ENCODE measurements around the gene LEFTY2. TPM values are rescaled to one million over a fixed set of nuclear protein-coding genes. Genes with fewer than 3 reads are reported as not detected.
"Not testable (repeated sequence)": the region's sequence is repeated elsewhere in the genome, so short reads cannot be mapped to it uniquely, and the experiment has no call there.

The LEFTY2 gene, protein sequence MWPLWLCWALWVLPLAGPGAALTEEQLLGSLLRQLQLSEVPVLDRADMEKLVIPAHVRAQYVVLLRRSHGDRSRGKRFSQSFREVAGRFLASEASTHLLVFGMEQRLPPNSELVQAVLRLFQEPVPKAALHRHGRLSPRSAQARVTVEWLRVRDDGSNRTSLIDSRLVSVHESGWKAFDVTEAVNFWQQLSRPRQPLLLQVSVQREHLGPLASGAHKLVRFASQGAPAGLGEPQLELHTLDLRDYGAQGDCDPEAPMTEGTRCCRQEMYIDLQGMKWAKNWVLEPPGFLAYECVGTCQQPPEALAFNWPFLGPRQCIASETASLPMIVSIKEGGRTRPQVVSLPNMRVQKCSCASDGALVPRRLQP
- total RNA-seq (2014; rRNA removed; shearing (Covaris generic)): not detected in 2 replicates

- no peak for DNase-seq (ENCODE audit: low spot score)
Observed at GRCh38 chr1:225941187-225941941, at the start of gene LEFTY2. Gene LEFTY2 (minus strand): TSS chr1:225941220. CDS start chr1:225941140, 80 bp downstream.

DNA sequence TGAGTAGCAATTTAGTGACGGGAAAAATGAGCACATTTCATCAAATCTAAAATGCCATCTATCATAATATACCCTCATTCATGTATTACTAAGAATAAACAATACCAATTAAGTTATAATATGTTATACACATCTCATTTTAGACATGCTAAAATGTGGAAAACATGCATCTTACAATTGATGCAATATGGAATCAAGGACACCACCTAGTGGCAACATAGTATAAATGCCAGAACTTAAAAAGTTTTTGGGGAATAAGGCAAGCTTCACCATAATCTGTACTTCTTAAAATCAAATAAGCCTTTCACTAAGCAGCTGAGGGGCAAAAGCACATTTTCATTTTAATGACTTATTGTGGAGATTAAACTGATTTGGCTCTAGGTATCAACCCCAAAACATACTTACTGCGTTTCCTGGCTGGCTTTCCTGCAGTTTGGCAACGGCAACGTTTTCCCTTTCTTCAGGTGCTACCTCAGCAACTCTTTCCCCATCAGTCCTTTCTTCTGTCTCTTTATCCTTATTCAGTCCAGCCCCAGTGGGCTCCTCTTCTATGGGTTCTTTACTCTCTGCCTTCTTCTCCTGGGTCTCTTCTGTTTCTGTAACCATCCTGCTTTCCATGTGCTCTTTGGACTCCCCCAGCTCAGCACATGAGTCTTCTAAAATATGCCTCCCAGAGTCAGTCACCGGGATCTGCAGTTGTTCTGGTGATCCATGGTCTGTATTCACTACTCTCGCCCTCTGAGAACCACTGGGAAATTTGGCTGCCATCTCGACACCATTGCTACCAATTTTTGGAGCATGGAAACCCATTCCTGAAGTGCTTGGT, 46.7 kb upstream of the LEFTY2 start:
- peak; percentile 49 for DNase-seq (ENCODE audit: low spot score)

GRCh38 chr1:225981714-225982113, 40.7 kb upstream of the LEFTY2 start:
- DNase-seq (ENCODE audit: low spot score): no peak

- DNase-seq (ENCODE audit: low spot score): no peak
Observed at GRCh38 chr1:225980005-225980836, 39.2 kb upstream of the LEFTY2 start.

DNA sequence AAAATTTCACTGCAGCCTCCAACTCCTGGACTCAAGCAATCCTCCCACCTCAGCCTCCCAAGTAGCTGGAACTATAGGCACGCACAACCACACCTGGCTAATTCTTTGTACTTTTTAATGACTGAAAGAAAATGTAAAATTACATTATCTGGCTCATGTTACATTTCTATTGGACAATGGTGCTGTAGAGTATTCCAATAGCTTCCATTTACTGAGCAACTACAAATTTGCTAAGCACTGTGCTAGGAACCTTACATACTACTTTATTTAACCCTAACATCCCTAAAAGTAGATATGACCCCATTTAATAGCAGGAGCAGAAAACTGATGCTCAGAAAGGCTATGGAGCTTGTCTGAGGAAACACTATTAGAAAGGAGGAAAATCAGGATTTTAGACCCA, 38.4 kb upstream of the LEFTY2 start:
- DNase-seq (ENCODE audit: low spot score): no peak

GRCh38 chr1:225977937-225978748, 37.1 kb upstream of the LEFTY2 start:
- DNase-seq (ENCODE audit: low spot score): no peak

- DNase-seq (ENCODE audit: low spot score): not testable (repeated sequence)
Observed at GRCh38 chr1:225975146-225975545, 34.1 kb upstream of the LEFTY2 start.

GRCh38 chr1:225974454-225974853, 33.4 kb upstream of the LEFTY2 start:
- no peak for DNase-seq (ENCODE audit: low spot score)

- DNase-seq (ENCODE audit: low spot score): peak; percentile 13
Observed at GRCh38 chr1:225973158-225973557, 32.1 kb upstream of the LEFTY2 start.

DNA sequence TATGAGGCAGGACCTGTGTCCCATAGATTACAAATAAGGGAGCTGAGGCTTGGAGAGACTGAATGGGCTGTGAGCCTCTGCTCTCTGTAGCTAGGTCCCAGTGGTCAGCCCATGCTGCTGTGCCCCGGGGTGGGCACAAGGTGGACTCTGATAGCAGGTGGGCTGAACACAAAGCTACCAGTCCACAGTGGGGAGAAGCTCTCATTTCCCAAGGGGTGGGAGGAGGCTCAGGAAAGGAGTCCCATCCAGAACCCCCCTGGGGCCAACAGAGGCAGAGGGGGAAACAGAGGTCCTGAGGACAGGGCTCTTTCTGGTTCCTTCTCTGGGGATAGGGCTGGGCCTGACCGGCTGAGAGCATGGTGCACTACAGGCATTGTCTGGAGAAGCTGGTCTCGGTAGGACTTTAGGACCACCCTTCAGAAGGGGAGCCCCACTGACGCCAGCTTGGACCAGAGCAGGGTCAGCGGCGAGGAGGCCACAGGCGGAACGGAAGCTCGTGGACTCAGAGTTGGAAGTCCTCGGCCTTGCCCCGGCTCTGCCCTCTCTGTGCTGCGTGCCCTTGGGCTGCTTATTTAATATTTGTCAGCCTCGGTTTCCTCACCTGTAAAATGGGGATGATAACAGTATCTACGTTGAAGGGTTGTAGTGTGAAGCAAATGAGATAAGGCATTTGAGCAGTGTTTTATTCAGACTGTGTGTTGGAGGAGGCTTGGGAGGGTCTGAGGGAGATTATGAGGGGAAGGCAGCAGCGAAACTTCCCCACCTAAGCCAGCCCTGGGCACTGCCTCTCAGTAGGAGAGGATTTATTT, 31.5 kb upstream of the LEFTY2 start:
- no peak for DNase-seq (ENCODE audit: low spot score)

GRCh38 chr1:225970592-225971157, 29.7 kb upstream of the LEFTY2 start:
- not testable (repeated sequence) for DNase-seq (ENCODE audit: low spot score)

DNA sequence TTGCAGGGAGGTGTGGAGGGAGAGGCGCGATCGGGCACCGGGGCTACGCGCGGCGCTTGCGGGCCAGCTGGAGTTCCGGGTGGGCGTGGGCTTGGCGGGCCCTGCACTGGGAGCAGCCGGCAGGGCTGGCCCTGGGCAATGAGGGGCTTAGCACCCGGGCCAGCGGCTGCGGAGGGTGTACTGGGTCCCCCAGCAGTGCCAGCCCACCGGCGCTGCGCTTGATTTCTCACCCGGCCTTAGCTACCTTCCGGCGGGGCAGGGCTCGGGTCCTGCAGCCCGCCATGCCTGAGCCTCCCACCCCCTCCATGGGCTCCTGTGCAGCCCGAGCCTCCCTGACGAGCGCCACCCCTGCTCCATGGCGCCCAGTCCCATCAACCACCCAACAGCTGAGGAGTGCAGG, 28.7 kb upstream of the LEFTY2 start:
- DNase-seq (ENCODE audit: low spot score): not testable (repeated sequence)

GRCh38 chr1:225965231-225965630, 24.2 kb upstream of the LEFTY2 start:
- no peak for DNase-seq (ENCODE audit: low spot score)

DNA sequence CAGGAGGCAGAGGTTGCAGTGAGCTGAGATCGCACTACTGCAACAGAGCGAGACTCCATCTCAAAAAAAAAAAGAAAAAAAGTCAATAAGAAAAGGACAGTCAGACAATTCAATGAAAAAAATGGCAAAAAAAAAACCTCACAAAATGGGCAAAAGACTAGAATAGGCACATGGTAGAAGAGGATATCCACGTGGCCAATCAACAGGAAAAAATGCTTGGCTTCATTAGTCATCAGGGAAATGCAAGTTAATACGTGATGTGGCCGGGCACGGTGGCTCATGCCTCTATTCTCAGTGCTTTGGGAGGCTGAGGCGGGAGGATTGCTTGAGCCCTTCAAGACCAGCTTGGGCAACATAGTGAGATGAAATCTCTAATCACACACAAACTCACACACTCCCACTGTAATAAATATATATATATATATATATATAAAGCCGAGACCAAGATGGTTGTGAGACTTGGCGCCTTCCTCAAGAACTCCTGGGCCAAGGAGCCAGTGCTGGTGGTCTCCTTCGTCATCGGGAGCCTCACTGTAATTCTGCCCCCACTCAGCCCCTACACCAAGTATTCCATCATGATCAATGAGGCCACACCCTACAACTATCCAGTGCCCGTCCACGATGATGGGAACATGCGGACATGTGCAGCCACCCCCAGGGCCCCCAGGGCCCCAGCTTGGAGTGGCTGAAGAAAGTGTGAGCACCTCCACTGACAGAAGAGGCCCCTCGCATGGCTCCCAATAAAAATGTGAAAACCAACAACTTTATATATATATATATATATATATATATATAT, 22.9 kb upstream of the LEFTY2 start:
- DNase-seq (ENCODE audit: low spot score): peak; percentile 21

DNA sequence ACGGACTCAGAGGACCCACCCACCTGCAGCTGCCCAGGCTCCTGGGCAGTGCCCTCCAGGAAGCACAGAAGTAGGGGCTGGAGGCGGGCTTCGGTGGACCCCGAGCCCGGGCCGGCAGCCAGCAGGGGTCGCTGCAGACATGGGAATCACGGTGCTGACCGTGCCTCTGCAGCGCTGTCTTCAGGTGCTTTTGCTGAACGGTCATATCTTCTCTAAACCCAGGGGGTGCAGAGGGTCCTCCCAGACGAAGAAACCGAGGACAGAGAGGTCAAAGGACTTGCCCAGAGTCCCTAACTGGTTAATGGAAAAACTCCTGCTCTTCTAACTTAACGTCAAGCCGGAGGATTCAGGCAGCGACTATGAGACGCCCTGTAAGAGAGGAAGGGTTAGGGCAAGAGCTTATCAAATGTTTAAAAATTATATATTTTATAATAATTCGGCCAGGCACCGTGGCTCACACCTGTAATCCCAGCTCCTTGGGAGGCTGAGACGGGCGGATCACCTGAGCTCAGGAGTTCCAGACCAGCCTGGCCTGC, 21.5 kb upstream of the LEFTY2 start:
- no peak for DNase-seq (ENCODE audit: low spot score)

- no peak for DNase-seq (ENCODE audit: low spot score)
Observed at GRCh38 chr1:225961659-225962439, 20.8 kb upstream of the LEFTY2 start.

- no peak for DNase-seq (ENCODE audit: low spot score)
Observed at GRCh38 chr1:225958041-225958440, 17.0 kb upstream of the LEFTY2 start.

Data from A172 (cell line).